Measurements from ENCODE around the gene RNU5B-1.
"Not testable (repeated sequence)": the region's sequence is repeated elsewhere in the genome, so short reads cannot be mapped to it uniquely, and the experiment has no call there.

The RNU5B-1 gene

GRCh38 chr15:65342493-65342892, 38.0 kb downstream of the RNU5B-1 start:
- TF ChIP-seq CTCF (IDR thresholded peaks at IDR 0.05; ENCODE audit: low read length, missing control alignments) = no peak
- no peak for DNase-seq (ENCODE audit: low read depth)
- no peak overlapping the region for H3K4me3 ChIP-seq (replicated peaks; ENCODE audit: low read depth, low read length)

- no peak for DNase-seq (ENCODE audit: low read depth)
- TF ChIP-seq CTCF (IDR thresholded peaks at IDR 0.05; ENCODE audit: low read length, missing control alignments) = no peak
- H3K4me3 ChIP-seq (replicated peaks; ENCODE audit: low read depth, low read length) = no peak overlapping the region
Observed at GRCh38 chr15:65343374-65343981, 39.0 kb downstream of the RNU5B-1 start.

- DNase-seq (ENCODE audit: low read depth) = no peak
- TF ChIP-seq CTCF (IDR thresholded peaks at IDR 0.05; ENCODE audit: low read length, missing control alignments) = no peak
- H3K4me3 ChIP-seq (replicated peaks; ENCODE audit: low read depth, low read length) = no peak overlapping the region
Observed at GRCh38 chr15:65344214-65344913, 39.9 kb downstream of the RNU5B-1 start.

- no peak overlapping the region for H3K4me3 ChIP-seq (replicated peaks; ENCODE audit: low read depth, low read length)
- TF ChIP-seq CTCF (IDR thresholded peaks at IDR 0.05; ENCODE audit: low read length, missing control alignments) = no peak
- no peak for DNase-seq (ENCODE audit: low read depth)
Observed at GRCh38 chr15:65344914-65345275, 40.4 kb downstream of the RNU5B-1 start.

GRCh38 chr15:65346856-65347598, 42.5 kb downstream of the RNU5B-1 start:
- DNase-seq (ENCODE audit: low read depth) = no peak
- no peak for TF ChIP-seq CTCF (IDR thresholded peaks at IDR 0.05; ENCODE audit: low read length, missing control alignments)
- no peak overlapping the region for H3K4me3 ChIP-seq (replicated peaks; ENCODE audit: low read depth, low read length)

- not testable (repeated sequence) for DNase-seq (ENCODE audit: low read depth)
Observed at GRCh38 chr15:65347756-65348155, 43.3 kb downstream of the RNU5B-1 start.

GRCh38 chr15:65349338-65349737, 44.9 kb downstream of the RNU5B-1 start:
- no peak for TF ChIP-seq CTCF (IDR thresholded peaks at IDR 0.05; ENCODE audit: low read length, missing control alignments)
- no peak overlapping the region for H3K4me3 ChIP-seq (replicated peaks; ENCODE audit: low read depth, low read length)
- DNase-seq (ENCODE audit: low read depth) = no peak

More at GRCh38 chr15:65347756-65348155, 43.3 kb downstream of the RNU5B-1 start:
- H3K4me3 ChIP-seq (replicated peaks; ENCODE audit: low read depth, low read length) = not testable (repeated sequence)

GRCh38 chr15:65351972-65352371, 47.5 kb downstream of the RNU5B-1 start:
- DNase-seq (ENCODE audit: low read depth); H3K4me3 ChIP-seq (replicated peaks; ENCODE audit: low read depth, low read length): not testable (repeated sequence)
